Femur (tissue), 1 donor: ENCODE data around the gene DOK6.

Experiments
- DNase-seq: peaks from one replicate; pipeline ENCODE4 v3.0.0-alpha.2; 2017

DOK6 gene

DNA sequence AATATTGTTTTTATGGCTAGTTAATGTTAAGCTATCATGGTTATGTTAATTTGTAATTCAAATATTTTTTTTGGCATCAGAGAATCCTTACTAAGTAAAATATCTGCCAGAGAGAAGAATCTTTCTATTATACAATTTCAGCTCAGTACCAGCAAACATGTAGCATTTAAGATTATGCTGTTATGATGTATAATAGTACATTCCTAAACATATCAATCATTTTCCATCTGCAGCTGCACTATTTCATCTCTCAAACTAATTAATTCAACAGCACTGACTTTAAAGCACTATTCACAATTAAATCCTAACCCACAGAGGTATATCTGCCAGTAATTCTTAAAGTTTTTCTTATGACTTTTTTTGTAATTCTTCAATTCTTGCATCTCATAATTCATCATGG is 296.4 kb downstream of the DOK6 start:
- DNase-seq: no peak

DNA sequence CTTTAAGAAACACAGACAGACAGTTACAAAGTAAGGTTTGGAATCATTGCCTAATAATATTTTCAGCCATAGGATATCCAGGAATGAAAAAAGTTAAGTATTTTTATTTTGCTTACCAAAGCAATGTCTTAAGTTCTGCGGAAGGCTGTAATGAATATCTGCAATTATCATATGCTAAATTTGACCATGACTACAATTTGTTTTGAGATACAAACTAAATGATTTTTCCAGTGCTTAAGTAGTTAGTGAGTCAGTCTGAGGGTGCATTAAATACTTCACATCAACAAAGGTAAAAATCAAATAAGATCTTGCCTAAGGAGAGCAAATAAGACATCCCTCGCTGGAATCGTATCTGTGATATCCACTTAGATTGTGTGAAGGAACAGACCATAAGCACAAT is 297.0 kb downstream of the DOK6 start:
- DNase-seq: no peak

DNA sequence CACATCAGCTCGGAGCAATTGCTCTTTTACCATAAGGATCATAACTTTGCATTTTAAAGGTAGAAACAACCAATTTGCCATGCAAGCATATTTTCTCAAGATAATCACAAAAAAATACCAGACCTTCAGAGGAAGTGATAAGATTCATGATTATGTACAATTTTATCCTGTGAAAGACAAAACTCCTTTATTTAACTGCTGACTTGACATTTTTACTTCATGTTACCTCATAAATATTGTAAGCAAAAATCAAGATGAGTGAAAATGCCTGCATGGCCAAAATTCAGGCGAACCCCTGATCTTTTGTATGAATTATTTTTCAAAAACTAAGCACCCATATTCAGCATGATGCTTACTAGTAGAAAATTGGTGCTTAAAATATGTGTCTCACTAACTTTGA is 300.6 kb downstream of the DOK6 start:
- DNase-seq: no peak

DNA sequence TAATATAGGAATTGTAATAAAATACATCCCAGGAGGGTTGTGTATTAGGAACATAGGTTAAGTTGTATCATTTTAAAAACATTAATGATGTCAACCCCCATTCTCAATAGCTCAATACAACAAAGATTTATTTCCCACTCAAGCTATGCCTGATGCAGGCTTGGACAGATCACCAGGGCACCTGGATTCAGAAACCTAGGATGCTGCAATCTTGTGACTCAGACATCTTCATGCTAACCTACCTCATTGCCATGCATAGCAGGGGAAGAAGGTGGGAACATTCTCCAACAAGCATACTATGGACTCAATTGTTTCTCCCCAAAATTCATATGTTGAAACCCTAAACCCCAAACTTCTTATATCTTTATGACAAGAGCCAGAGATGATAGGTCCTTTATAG is 302.8 kb downstream of the DOK6 start:
- no peak for DNase-seq

DNA sequence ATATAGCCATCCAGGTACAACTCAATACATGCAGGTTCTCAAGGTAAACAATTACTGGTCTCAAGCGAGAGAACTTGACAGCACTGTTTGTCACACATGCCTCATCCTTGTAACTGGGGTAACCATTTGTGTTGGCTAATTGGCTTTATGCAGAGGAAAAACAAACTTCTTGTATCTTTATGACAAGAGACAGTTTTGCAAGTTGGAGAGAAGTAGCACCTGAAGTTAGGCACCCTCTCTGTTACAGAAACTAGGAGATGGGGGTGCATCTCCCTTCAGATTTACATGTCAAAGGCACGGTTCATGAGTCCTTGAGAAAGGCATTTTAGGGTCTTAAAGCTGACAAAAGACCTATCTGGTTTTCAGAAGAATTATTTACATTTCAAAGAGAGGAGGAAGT is 305.3 kb downstream of the DOK6 start:
- no peak for DNase-seq

DNA sequence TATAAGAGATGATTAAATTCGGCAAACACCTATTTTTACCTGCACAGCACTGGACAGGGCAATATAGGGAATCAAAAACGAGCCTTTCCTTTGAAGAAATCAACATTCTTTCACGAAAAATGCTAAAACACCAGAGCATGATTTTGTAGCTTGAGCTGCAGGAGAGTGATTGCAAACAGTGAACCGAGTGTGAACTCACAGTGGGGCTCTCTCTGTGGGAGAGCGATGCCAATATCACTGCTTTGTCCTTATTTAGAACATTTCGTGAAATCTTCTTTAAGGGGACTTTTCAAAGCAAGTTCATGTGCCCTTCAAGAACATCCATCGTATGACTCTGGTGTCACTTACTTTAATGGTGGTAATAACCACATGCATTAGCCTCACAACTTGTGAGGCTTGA is 308.2 kb downstream of the DOK6 start:
- DNase-seq: no peak

DNA sequence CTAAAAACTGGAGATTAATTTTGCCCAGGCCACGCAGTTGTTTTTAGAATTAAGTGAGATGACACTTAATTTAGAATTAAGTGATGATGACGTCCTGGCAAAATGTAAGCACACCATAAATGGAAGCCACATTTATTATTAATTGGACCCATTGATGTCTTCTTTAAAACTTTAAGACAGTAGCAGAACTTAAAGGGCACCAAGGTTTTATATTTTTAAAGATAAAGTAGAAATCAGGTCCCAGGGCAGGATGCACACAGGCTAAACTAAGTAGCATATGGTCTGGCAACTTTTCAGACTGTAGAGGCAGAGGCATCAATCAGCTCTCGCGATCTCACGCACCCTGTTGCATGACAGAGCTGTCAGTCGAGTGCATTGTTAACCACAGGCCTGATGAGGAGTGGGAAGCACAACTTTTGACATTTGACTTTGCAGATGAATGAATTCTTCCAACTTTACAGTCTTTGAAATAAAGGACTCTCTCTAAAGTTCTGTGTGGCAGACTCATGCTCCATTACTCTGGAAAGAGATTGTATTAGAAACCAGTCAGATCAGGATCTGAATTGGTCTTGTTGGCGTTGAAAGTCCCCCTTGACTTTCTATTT is 314.6 kb downstream of the DOK6 start:
- no peak for DNase-seq

DNA sequence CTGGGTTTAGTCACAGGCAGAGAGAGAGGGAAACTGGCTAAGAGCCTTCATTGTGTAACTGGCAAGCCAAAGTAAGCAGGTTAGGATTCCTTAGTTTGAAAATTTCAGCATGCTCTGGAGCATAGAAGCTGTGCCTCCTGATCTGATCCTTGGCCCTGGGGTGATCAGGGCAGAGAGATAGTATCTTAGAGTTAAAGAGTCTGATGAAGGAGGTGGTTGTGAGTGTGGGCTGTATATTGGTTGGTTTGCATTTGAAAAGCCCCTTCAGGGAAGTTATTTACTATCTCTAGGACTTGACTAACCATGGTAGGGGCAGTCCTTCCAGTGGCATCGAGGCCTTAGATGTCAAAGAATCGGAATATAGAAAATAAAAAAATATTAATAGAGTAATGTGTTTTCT is 316.9 kb downstream of the DOK6 start:
- no peak for DNase-seq

DNA sequence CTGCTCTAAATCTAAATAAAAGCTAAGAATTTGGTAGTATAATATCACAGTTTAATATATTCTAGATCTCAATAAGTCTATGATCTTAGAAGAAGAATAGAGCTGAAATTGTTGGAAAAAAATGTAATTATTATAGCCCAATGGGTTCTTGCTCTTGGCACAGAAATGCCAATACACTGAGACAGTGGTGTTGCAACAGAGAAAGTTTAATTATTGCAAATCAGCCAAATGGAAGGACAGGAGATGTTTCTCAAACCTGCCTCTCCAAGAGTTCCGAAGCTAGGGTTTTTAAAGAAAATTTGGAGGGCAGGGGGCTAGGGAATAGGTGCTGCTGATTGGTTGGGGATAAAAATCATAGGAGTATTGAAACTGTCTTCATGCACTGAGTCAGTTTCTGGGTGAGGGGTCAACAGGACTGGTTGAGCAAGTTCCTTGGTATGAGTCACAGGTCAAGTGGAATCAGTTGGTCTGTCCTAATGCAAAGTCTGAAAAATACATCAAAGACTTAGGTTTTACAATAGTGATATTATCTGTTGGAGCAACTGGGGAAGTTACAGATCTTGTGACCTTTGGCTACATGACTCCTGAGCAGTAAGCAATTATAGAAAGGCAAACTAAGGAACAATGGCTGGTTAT is 318.3 kb downstream of the DOK6 start:
- DNase-seq: no peak

DNA sequence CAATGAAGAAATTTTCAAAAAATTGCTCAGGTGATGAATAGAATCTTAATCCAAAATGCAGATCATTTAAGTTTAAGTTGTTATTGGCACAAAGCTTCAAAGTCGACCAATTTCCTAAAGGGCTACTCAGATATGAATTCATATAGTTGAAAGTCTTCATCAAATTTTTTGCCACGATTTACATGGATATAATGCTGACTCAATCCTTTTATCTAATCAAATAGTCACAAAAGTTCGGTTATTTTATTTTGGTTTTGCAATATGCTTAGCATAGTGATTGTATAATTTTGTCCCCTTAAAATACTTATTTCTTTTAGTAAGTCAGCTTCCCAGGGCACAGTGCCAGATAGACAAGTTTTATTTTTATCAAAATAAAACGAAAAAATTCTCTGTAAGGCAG is 319.7 kb downstream of the DOK6 start:
- no peak for DNase-seq

DNA sequence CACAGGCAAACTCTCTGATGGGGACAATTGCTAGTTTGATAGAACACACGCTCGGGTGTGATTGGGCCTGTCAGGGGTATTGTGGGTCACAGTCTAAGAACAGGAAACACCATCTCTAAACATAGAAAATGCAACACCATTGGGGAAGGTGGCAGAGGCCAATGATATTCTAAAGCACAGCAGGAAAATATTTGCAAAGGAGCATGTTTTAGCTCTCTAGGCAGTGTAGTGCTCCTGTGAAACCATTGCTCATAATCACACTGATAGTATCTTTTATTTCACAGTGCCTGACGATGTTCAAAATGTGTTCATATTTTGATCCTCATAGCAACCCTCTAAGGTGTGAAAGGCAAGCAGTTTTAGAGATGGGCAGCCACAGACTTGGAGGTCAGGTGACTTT is 322.7 kb downstream of the DOK6 start:
- DNase-seq: no peak

DNA sequence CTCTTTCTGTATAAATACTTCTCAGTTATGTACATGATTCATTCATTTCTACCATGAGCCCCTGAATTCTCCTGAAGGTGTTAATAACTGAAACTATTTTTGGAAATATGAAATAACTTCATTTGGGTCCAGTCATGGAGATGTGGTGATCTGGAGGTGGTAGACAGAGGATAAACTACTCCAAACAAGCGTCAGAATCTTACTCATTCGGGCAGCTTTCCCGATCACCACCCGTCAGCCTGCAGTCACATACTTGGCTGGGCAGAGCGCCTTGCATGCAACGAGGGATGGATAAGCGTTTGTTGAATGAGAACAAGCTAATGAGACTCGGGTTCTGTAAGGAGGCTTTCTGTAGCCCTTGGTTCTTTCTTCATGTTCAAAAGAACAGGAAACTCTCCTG is 324.3 kb downstream of the DOK6 start:
- DNase-seq: no peak

DNA sequence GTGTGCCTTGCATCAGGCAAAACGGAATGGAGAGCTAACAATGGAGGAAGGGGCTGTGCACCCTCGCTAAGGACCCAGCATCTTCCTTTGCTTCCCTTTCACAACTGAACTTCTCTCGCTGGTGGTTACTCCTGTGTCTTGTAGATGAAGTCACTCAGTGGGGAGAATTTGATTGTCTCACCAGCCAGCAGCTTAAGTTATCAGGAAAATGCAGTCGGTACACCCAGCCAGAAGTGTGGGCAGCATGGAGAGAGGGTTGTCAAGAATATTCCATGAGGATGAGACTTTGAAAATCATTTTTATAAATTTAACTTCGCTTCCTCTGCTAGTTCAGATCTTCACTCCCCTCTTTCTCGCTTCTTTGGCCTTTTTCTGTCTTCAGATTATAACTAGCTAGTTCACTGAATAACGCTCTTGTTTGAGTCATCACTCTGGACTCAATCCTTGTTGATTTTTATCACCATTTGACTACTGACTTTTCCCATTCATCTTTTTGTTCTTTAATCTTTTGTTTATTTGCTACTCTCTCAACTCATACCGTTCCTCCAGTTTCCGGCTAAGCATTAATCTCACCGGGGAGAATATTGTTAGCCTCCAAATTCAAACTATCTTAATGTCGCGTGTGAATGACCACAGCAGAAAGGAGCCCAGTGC is 325.3 kb downstream of the DOK6 start:
- no peak for DNase-seq

DNA sequence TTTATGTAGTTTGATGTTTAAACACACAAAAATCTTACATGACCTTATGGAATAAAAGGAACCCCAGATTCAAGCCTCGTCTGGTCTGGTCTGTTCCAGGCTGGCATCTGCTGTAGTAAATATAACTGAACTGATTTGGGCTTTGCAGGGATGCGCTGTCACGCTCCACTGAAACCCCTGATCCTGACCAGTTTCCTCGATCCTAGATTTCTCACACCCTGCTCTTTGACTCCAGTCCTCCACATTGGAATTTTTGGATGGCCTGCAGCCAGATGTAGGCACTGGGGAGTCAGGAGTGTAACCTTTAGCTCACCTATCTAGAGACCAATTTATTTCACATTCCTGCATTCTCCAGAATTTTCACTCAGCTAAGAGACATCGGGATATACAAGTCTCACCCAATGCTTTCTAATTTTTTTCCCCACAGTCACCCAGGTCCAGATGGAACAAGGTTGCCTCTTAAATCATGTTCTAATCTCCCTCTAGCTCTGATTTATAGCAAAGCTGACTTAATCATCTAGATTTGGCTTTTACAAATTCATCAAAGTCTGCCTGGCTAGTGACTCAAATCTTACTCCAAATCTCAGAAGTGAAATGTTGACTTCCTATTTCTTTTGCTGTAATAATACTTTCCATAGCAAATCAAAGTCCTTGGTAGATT is 327.4 kb downstream of the DOK6 start:
- no peak for DNase-seq

DNA sequence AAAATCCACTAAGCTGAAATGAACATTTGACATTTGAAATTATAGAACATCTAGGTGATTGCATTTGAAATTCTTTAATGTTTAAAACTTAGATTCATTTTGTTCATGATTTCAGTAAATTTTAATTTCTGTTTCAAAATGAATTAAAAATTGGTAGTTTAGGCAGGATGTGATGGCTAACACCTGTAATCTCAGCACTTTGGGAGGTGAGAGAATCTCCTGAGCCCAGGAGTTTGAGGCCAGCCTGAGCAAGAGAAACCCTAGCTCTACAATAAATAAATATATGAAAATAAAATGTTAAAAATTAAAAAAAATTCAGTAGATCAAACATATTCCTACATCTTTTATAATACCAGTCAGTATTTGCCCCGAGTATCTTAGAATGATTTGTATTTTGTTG is 330.0 kb downstream of the DOK6 start:
- no peak for DNase-seq

DNA sequence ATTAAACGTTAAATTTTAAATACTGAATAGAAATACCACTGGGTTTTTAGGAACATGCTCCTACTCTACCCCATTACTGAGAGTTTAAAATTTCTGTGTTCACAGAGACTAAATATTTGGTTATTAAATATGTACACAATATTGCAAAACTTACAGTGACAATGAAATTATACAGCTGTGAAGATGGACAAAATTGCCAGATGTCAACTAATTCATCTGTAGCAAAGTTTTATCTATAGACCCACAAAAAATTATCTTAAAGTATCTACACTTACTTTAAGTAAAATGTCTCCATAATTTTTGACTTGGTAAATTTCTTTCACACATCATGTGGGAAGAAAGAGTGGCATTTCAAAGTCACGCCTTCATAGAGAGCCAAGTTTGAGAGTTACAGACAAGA is 333.8 kb downstream of the DOK6 start:
- DNase-seq: no peak

DNA sequence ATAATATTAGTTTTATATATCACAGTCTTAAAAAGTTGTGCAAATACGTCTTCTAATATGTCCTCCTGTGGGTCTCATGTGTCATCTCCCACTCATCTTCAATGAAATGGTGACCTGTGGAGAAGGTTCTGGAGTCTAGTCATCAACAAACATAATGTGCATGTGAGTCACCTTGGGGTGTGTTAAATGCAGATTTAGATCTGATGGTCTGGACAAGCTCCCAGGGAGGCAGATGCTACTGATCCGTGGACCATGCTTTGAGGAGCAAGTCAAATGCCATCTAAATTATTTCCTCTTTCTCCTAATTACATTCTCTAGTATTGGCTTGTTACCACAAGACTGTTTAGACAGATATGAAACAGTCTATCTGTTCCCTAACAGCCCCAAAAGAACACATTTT is 336.0 kb downstream of the DOK6 start:
- DNase-seq: no peak

DNA sequence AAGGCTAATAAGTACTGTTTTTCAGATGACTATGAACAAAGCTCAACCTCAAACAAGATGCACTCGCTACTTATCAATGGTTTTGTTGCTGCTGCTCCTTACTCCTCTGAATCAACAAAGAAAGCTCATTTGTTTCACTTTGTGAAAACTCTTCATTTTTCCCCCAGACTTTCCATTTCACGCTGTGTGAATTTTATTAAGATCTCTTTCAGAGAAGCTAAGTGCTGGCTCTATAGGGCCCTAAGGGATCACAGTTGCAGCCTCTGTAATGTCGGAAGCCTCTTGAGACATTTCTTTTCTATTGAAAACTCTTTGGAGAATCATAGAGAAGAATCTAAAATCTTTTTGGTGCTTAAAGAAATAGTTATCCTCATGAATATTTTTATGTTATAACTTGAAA is 337.2 kb downstream of the DOK6 start:
- DNase-seq: no peak

DNA sequence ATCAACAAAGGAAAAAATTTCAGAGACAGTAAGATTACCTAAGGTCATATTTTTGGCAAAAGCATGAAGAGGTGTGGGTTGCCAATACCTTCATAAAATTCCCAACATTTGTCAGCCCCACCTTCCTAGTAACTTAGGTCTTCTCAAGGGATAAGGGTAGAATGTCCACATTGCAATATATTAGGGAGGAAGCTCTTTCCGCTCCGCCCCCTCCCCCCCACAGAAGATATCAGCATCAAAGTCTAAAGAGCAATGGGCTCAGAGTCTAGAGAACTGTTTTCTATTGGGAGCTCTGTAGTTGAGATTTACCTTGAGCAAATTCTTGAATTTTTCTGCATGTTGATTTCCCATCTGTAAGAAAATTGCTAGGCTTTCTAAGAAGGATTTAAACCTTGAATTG is 346.7 kb downstream of the DOK6 start:
- no peak for DNase-seq

DNA sequence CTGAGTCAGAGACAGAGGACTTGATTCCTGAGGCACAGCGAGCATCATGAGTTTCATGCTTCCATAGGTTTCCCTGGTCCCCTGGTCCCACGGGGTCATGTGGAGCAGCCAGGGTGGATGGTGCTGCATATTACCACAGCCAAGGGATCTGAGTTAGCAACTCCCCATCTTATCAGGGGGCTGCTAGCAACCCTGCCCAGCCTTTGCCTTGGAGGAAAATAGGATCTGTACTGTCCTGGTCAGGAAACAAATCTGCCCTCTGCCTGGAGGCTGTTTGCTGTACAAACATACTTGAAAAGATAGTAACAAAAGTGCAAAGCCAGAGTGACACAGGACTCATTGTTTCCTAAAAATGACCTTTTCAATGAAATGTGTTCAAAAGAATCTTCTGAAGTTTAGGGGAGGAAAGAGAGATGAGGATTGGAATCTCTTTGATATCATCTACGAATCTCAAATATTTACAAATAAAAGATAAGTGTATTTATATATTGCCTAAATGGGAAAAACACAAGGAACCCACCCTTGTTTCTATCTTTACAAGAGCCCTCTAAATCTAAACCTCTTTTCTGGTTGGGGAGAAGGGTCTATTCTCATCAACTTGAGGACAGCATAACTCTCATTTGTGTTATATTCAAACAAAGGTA is 352.2 kb downstream of the DOK6 start:
- no peak for DNase-seq

DNA sequence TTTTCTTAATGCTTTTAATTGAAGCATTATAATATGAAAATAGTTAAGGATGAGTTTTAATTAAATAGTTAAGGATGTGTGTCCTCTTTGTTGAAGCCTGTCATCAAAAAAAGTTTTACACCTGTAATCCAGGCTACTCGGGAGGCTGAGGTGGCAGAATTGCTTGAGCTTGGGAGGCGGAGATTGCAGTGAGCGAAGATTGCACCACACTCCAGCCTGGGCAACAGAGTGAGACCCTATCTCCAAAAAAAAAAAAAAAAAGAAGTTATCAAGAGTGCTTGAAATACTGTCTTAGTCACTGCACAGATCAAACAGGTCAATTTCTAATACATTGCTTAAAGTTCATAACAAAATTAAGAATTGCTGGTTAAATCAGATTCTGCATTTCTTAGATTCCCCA is 353.4 kb downstream of the DOK6 start:
- no peak for DNase-seq

DNA sequence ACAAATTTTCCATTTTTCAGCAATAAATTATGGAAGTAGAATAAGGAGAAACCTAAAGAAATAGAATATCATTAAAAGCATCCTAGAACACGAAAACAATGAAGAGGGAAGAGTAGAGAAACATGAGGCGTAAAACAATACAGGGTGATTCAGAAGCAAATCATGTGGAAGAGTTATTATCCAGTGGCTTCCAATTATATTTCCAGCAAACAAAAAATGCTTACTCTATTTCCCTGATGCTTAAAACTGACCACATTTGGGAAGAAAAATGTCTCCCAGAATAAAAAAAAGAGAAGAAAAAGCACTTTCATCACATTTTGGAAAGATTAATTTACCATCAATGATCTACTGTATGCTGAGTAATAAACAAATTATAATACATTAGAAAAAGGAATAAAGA is 354.4 kb downstream of the DOK6 start:
- no peak for DNase-seq

DNA sequence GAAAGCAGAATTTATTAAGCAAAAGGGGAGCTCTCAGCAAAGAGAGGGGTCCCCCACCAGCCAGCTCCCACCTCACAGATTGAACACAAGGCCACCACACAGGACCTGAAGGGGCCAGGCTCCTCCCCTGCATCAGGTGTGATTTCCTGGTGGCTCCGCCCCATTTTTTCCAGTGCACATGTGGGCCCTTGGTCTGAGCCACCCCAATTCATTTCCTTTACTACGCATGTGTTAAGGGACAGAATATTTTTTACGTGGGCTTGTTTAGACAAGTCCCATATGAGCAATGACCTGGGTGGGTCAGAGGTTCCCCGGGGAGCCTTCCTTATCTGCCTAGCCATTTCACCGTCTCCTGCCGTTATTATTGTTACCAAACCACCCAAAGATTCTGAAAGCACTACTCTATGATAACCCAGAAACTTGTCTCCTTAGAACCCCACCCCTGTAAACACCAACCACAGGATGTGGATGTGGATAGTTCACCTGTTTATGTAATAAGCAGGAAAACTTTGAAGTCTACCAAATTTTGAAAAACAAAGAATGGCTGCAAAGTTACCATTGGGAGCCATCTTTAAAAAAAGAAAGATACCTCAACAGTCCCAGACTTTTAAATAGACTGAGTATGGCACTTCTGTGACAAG is 355.3 kb downstream of the DOK6 start:
- DNase-seq: no peak
